ENCODE measurements around the gene BTBD16.

BTBD16 gene

DNA sequence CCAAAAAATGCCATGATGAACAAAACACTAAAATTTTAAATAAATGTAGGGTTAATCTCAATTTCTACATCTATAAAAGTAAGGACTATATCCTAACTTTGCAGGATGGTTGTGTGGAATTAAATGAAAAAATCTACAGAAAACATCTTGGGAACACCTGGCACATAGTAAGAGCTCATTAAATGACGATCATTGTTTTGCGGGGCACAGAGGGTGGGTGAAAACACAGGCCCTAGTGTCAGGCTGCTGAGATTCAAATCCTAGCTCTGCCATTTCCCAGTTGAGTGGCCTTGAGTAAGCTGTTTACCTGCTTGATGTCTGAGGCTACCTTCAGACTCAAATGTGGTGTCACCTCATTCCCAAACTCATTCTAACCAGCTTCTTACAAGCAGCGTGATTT, 35.6 kb downstream of the BTBD16 start:
- Histone ChIP-seq H3K9me3 (no peaks in the 10 kb centered on the region), H3K27ac (no peak overlapping the region), H3K27me3 (peaks cover 14% of the 10 kb centered on the region), H3K4me3 (ENCODE audit: low read depth in 1 of 2, low read length in 1 of 2) (no peak overlapping the region), H3K4me1 (ENCODE audit: control insufficient read depth in 1 of 2, insufficient read depth in 1 of 2, low read depth in 1 of 2, low read length in 1 of 2) (no peaks in the 10 kb centered on the region), H3K36me3 (no peaks in the 10 kb centered on the region)
- no peak for TF ChIP-seq CTCF (IDR thresholded peaks at IDR 0.05)

- no peak for TF ChIP-seq CTCF (IDR thresholded peaks at IDR 0.05)
- H3K27me3 ChIP-seq = peaks cover 18% of the 10 kb centered on the region
- H3K4me3 ChIP-seq (ENCODE audit: low read depth in 1 of 2, low read length in 1 of 2) = no peak overlapping the region
- no peak overlapping the region for H3K27ac ChIP-seq
- no peaks in the 10 kb centered on the region for H3K9me3 ChIP-seq
- no peaks in the 10 kb centered on the region for H3K36me3 ChIP-seq
- H3K4me1 ChIP-seq (ENCODE audit: control insufficient read depth in 1 of 2, insufficient read depth in 1 of 2, low read depth in 1 of 2, low read length in 1 of 2) = no peaks in the 10 kb centered on the region
Measured at GRCh38 chr10:122307669-122308416, 36.7 kb downstream of the BTBD16 start.

DNA sequence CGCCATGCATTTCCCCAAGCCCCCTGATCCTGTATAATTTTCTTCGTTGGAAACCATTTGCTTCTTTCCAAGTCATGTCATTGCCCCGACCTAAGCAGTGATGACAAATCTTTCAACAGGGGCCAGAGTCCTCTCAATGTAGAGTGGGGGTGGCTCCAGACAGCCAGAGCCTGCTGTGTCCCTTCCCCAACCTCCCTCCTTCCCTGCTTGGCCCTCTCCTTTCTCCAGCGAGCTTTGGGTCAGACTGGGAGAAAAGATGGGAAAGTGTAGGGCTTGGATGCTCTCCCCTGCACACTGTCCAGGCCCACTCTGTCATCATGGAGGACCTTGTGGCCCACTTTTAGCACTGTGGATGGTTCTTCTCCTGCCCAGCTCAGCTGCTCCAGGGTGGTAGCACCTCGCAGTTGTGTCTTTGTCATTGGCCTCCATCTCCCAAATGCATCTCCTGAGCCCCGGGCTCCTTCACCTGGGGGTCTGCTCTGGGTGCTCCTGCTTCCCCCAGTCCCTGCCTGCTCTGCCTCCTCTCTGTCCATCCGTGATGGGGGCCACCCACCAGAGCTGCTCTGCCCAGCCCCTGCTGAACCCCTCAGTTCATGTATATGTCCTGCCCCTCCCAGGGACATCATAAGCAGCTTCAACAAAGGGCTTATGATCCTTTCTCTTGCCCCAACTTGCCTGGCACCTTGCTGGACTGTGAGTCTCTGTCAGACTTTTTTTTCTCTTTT, 37.5 kb downstream of the BTBD16 start:
- H3K27me3 ChIP-seq = peaks cover 20% of the 10 kb centered on the region
- H3K27ac ChIP-seq = no peak overlapping the region
- no peaks in the 10 kb centered on the region for H3K36me3 ChIP-seq
- no peaks in the 10 kb centered on the region for H3K4me1 ChIP-seq (ENCODE audit: control insufficient read depth in 1 of 2, insufficient read depth in 1 of 2, low read depth in 1 of 2, low read length in 1 of 2)
- H3K4me3 ChIP-seq (ENCODE audit: low read depth in 1 of 2, low read length in 1 of 2) = no peak overlapping the region
- no peaks in the 10 kb centered on the region for H3K9me3 ChIP-seq
- TF ChIP-seq CTCF (IDR thresholded peaks at IDR 0.05) = no peak

DNA sequence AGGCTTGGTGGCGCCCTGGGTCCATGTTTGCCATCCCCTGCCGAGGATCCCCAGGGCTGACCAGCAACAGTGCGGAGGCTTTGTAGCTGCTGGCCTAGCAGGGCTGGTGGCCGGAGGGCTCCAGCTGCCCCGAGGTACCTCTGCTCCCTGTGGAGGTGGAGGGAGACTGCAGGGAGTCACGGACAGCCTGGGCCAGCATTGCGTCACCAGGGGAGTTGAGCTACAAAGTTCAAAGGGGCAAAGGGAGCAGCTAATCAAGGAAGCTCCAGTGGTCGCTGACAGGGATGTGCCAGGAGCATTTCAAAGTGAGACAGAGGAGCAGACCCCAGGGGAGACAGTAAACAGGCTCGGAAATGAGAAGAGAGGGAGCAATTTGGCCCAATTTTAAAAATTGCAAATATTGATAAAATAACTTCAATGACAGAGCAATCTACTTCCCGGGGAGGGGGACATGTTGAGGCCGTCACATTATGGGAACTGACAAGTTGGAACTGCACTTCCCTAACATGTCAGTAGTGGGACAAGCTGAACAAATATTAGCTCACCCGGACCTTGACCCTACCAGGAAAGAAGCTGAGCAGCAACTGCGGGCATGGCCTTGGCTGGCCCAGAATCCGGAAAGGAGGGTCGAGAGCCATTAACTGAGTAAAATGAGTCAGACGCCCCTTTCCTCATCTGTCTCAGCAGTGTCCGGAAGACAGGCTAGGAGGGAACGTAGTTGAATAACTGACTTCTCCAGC, 39.4 kb downstream of the BTBD16 start:
- Histone ChIP-seq H3K27ac (no peak overlapping the region), H3K9me3 (no peaks in the 10 kb centered on the region), H3K4me3 (ENCODE audit: low read depth in 1 of 2, low read length in 1 of 2) (no peak overlapping the region), H3K4me1 (ENCODE audit: control insufficient read depth in 1 of 2, insufficient read depth in 1 of 2, low read depth in 1 of 2, low read length in 1 of 2) (no peaks in the 10 kb centered on the region), H3K36me3 (no peaks in the 10 kb centered on the region), H3K27me3 (peaks cover 22% of the 10 kb centered on the region)
- no peak for TF ChIP-seq CTCF (IDR thresholded peaks at IDR 0.05)

GRCh38 chr10:122311051-122311410, 39.9 kb downstream of the BTBD16 start:
- Histone ChIP-seq H3K9me3 (no peaks in the 10 kb centered on the region), H3K27ac (no peak overlapping the region), H3K4me3 (ENCODE audit: low read depth in 1 of 2, low read length in 1 of 2) (no peak overlapping the region), H3K36me3 (no peaks in the 10 kb centered on the region), H3K4me1 (ENCODE audit: control insufficient read depth in 1 of 2, insufficient read depth in 1 of 2, low read depth in 1 of 2, low read length in 1 of 2) (no peaks in the 10 kb centered on the region), H3K27me3 (peaks cover 24% of the 10 kb centered on the region)
- no peak for TF ChIP-seq CTCF (IDR thresholded peaks at IDR 0.05)
